Suprapubic skin (tissue), 4 donors: ENCODE measurements around the gene SETD3. TPM values are rescaled to one million over a fixed set of nuclear protein-coding genes. Genes with fewer than 3 reads are reported as not detected.

Experiments
- DNase-seq, 2 donors: peaks; one replicate each; pipeline ENCODE4 v3.0.0-alpha.2; 2019; ENCODE audit warnings: low spot score in 2 of 2
- H3K27ac ChIP-seq: fragments of 200-600 bp; sonication (generic); one replicate; pipeline ENCODE4 v1.5.1; 2019
- H3K27me3 ChIP-seq: fragments of 200-600 bp; sonication (generic); one replicate; pipeline ENCODE4 v1.5.1; 2019
- H3K36me3 ChIP-seq: fragments of 200-600 bp; sonication (generic); one replicate; pipeline ENCODE4 v1.5.1; 2019
- H3K4me1 ChIP-seq: fragments of 200-600 bp; sonication (generic); one replicate; pipeline ENCODE4 v1.5.1; 2019
- H3K4me3 ChIP-seq: fragments of 200-600 bp; sonication (generic); one replicate; pipeline ENCODE4 v1.5.1; 2019; ENCODE audit warnings: mild to moderate bottlenecking
- H3K9me3 ChIP-seq: fragments of 200-600 bp; sonication (generic); one replicate; pipeline ENCODE4 v1.5.1; 2019
- EP300 ChIP-seq: sonication (generic); formaldehyde crosslinking; IDR thresholded peaks from one replicate; pipeline ENCODE4 v1.6.1; 2017; ENCODE audit warnings: antibody characterized with exemption
- POLR2A ChIP-seq, 2 donors: fragments of 450-650 bp; IDR thresholded peaks; one replicate each; pipeline ENCODE4 v1.6.1; 2017; ENCODE audit warnings: antibody characterized with exemption in 2 of 2, mild to moderate bottlenecking in 2 of 2, moderate library complexity in 2 of 2
- POLR2AphosphoS5 ChIP-seq, 3 donors: sonication (generic); formaldehyde crosslinking; IDR thresholded peaks; one replicate each; pipeline ENCODE4 v1.6.1; 2017; ENCODE audit warnings: antibody characterized with exemption in 3 of 3
- WGBS: methylation state at CpG from one replicate; pipeline ENCODE4 v1.1.5; 2018; 5-methylcytosine and 5-hydroxymethylcytosine counted together
- total RNA-seq, 4 donors: library from RNA; depleted of rRNA; stranded (reverse); fragments of >200 nt; gene quantifications; one replicate each; pipeline ENCODE4 v1.1.0, GENCODE V29; 2016
- TF ChIP-seq, protein P1 (sequence below), 2 donors: fragments of 200-600 bp in 1 of 2; fragments of 450-650 bp in 1 of 2; sonication (generic) in 1 of 2; IDR thresholded peaks; one replicate each; pipeline ENCODE4 v1.5.1; 2016 to 2019; ENCODE audit warnings: antibody characterized with exemption in 2 of 2, mild to moderate bottlenecking in 1 of 2, moderate library complexity in 1 of 2

The SETD3 gene
- total RNA-seq = 10 to 100 TPM; 50.2 to 57.5 (median 54.8) TPM

DNA sequence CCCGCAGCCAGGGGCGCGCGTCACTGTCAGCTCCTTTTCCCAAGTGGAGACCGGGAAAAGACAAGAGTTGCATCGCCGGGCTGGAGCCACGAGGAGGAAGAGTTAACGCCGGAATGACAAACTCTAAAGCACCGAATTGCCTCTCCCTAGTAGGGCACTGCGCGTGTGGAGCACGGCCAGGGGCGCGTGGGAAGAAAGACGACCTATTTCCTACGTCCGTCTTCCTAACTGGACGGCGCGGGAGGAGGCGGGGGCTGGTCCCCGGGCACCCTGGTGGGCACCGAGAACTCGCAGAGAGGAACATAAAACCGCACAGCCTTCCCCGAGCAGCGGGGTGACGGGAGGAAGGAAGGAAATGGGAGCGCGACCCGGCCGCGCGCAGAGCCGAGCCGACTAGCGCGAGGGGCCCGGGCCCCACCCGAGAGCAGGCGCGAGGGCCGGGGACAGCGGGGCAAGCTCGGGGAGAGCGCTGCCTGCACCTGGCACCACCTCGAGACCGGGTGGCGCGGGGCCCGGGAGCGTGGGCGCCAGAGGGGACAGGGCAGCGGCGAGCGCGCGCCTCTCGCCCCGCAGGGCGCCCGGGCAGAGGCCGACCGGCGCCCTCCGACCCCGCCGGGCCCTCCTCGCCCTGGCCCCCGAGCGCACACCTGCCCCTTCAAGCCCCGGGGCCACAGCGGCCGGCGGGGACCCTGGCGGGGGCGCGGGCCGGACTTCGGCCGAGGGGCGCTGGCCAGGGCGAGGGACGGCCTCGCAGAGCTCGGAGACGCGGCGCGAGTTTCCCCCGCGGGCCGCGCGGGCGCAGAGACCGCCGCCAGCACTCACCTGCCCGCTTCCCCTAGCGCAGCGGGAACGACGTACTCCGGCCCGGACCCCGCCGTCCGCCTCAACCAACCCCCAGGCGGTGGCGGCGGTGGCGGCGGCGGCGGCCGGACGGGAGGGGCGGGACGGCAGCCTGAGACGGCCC is at the start of gene SETD3:
TSS of gene SETD3 (minus strand) at position 954 of the 964 bp plus-strand sequence. CDS start 15,054 bp downstream, outside the sequence.
- 0% methylated on average over 53 of the region's 122 CpGs for WGBS
- Histone ChIP-seq H3K4me1 (peaks cover 53% of the 10 kb centered on the region), H3K27ac (peak within 1 kb of the TSS; percentile 96), H3K36me3 (no peaks in the 10 kb centered on the region), H3K27me3 (no peaks in the 10 kb centered on the region), H3K4me3 (peak within 1 kb of the TSS; percentile 85), H3K9me3 (no peaks in the 10 kb centered on the region)
- TF ChIP-seq EP300 = no peak
- TF ChIP-seq POLR2A (IDR thresholded peaks at IDR 0.05) = peak in 1 of 2 donors; percentile 11
- TF ChIP-seq, protein P1, sequence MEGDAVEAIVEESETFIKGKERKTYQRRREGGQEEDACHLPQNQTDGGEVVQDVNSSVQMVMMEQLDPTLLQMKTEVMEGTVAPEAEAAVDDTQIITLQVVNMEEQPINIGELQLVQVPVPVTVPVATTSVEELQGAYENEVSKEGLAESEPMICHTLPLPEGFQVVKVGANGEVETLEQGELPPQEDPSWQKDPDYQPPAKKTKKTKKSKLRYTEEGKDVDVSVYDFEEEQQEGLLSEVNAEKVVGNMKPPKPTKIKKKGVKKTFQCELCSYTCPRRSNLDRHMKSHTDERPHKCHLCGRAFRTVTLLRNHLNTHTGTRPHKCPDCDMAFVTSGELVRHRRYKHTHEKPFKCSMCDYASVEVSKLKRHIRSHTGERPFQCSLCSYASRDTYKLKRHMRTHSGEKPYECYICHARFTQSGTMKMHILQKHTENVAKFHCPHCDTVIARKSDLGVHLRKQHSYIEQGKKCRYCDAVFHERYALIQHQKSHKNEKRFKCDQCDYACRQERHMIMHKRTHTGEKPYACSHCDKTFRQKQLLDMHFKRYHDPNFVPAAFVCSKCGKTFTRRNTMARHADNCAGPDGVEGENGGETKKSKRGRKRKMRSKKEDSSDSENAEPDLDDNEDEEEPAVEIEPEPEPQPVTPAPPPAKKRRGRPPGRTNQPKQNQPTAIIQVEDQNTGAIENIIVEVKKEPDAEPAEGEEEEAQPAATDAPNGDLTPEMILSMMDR (IDR thresholded peaks at IDR 0.05) = peak in 1 of 2 donors; percentile 10
- TF ChIP-seq POLR2AphosphoS5 (IDR thresholded peaks at IDR 0.05) = peak in 1 of 3 donors; percentile 26
- peak; percentile 83 to 86 for DNase-seq

DNA sequence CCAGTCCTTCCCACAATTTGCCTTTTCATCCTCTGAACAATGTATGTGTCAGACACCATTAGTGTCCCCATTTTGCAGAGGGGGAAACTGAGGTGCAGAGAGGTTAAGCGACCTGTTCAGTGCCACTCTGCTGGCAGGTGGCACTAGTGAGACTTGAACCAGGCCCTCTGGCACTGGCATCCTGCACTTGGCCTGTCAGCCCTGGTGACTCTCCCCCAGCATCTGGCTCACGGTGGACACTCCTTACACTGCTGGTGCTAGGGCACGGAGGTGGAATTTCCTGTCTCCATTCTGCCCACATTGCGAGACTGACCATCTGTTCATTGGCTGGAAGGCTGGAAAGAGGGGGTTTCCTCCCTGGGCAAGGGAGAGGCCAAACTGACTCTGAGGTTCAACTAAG is 49.2 kb upstream of the SETD3 start:
- no peak overlapping the region for H3K4me3 ChIP-seq
- H3K27me3 ChIP-seq = no peaks in the 10 kb centered on the region
- no peak overlapping the region for H3K27ac ChIP-seq
- H3K36me3 ChIP-seq = no peaks in the 10 kb centered on the region
- H3K9me3 ChIP-seq = no peaks in the 10 kb centered on the region
- no peak for DNase-seq
- peaks cover 11% of the 10 kb centered on the region for H3K4me1 ChIP-seq
- WGBS = 100% methylated on average over 1 of the region's 4 CpGs
- no peak for TF ChIP-seq EP300
- TF ChIP-seq, protein P1 (IDR thresholded peaks at IDR 0.05) = no peak
- no peak for TF ChIP-seq POLR2A (IDR thresholded peaks at IDR 0.05)
- no peak for TF ChIP-seq POLR2AphosphoS5 (IDR thresholded peaks at IDR 0.05)

DNA sequence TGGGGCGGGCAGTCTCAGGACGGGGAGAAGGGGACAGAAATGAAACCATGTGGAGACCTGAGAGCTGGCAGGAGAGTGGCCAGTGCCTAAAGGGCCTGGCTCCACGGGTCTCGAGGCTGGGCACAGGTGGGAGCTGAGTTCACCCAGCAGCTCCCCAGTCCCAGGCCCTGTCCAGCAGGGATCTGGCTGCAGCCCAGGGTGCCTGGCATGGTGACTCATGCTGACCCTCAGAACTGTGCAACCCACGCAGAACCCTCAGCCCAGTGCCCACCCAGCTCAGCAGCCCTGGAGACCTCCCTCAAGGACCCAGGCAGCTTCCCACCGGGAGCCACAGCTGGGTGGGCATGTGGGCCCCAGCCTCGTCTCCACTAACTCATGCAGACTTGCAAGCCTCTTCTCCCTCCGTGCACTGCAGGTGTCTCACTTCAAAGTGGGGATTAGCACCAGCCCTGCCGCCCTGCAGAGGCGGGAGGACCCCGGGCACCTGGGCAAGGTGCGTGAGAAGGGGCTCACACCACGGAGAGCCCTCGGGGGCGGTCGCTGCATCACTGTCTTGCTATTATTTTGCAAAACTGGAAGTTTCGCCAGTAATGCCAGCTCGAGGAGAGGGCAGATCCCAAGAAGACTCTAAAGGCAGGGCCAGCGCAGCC is 46.9 kb upstream of the SETD3 start:
- Histone ChIP-seq H3K4me3 (no peak overlapping the region), H3K27me3 (no peaks in the 10 kb centered on the region), H3K4me1 (peaks cover 25% of the 10 kb centered on the region), H3K27ac (no peak overlapping the region), H3K36me3 (no peaks in the 10 kb centered on the region), H3K9me3 (no peaks in the 10 kb centered on the region)
- 85% methylated on average over 15 of the region's 19 CpGs for WGBS
- TF ChIP-seq, protein P1 (IDR thresholded peaks at IDR 0.05) = no peak
- TF ChIP-seq POLR2AphosphoS5 (IDR thresholded peaks at IDR 0.05) (no peak), POLR2A (IDR thresholded peaks at IDR 0.05) (no peak), EP300 (no peak)
- DNase-seq = no peak

DNA sequence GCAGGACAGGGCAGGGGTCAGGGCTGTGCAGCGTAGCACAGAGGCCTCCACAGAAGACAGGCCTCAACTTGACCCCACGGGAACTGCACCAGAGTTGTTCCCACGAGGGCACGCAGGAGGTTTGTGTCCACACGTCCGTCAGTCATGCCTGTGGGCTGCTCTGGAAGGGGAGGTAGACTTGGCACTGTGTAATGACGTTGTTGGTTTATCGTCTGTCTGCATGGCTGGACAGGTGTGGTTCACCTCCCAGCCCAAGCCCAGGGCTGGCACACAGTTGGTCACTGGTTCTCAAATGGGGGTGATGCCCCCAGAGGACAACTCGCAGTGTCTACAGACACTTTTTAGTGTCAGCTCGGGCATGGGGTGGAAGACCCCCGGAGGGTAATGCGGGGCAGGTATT is 46.4 kb upstream of the SETD3 start:
- 82% methylated on average over 12 of the region's 12 CpGs for WGBS
- H3K36me3 ChIP-seq = no peaks in the 10 kb centered on the region
- H3K27ac ChIP-seq = no peak overlapping the region
- DNase-seq = no peak
- H3K4me1 ChIP-seq = peaks cover 20% of the 10 kb centered on the region
- H3K27me3 ChIP-seq = no peaks in the 10 kb centered on the region
- H3K4me3 ChIP-seq = no peak overlapping the region
- TF ChIP-seq POLR2AphosphoS5 (IDR thresholded peaks at IDR 0.05) (no peak), POLR2A (IDR thresholded peaks at IDR 0.05) (no peak), EP300 (no peak)
- TF ChIP-seq, protein P1 (IDR thresholded peaks at IDR 0.05) = no peak
- H3K9me3 ChIP-seq = no peaks in the 10 kb centered on the region

DNA sequence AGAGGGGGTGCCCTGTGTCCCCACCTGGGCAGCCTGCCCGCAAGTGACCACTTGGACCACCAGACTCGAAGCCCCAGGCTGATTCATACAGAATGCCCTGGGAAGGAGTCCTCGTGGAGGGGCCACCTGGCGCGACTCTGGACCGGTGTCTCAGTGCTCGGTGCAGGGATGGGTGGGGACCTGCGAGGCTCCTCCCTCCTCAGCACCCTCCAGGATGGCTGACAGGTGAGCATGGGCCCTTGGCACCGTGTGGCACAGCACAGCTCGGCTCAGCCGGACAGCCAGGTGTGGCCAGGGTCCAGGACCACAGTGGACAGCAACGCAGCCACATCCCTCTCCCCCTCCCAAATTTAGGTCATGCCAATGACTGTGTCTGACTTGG is 45.0 kb upstream of the SETD3 start:
- H3K27ac ChIP-seq = no peak overlapping the region

More for the DNA sequence above, 45.0 kb upstream of the SETD3 start:
- Histone ChIP-seq H3K4me1 (peaks cover 20% of the 10 kb centered on the region), H3K4me3 (no peak overlapping the region), H3K36me3 (peaks cover 4% of the 10 kb centered on the region), H3K27me3 (no peaks in the 10 kb centered on the region), H3K9me3 (no peaks in the 10 kb centered on the region)
- no CpG with 5 or more reads among the region's 12 CpGs for WGBS
- DNase-seq = no peak
- TF ChIP-seq POLR2A (IDR thresholded peaks at IDR 0.05) (no peak), EP300 (no peak), POLR2AphosphoS5 (IDR thresholded peaks at IDR 0.05) (no peak)
- TF ChIP-seq, protein P1 (IDR thresholded peaks at IDR 0.05) = no peak
